ENCODE measurements around the gene FMC1. TPM values are rescaled to one million over a fixed set of nuclear protein-coding genes. Genes with fewer than 3 reads are reported as not detected.
"Not testable (repeated sequence)": the region's sequence is repeated elsewhere in the genome, so short reads cannot be mapped to it uniquely, and the experiment has no call there.

Gene FMC1
- polyA plus RNA-seq, 3 donors = 10.3 to 39.4 (median 39.0) TPM

GRCh38 chr7:139354729-139355128, 13.6 kb downstream of the FMC1 start:
- no peak overlapping the region for H3K4me2 ChIP-seq (replicated peaks; ENCODE audit: extremely low read depth, low read length, poor library complexity, severe bottlenecking)
- no peak overlapping the region for H3K4me3 Mint-ChIP-seq
- H3K4me1 ChIP-seq (ENCODE audit: control insufficient read depth in 1 of 2, insufficient read depth in 2 of 2, low read length in 2 of 2) = peaks cover 22 to 36% of the 10 kb centered on the region in 2 donors
- no peak overlapping the region for H2AFZ ChIP-seq (ENCODE audit: insufficient read depth, low read depth, low read length, poor library complexity, severe bottlenecking)
- H4K20me1 ChIP-seq (ENCODE audit: insufficient read depth, low read length) = no peaks in the 10 kb centered on the region
- H3K79me2 ChIP-seq (ENCODE audit: insufficient read depth, low read length) = peaks cover 36% of the 10 kb centered on the region
- no peak overlapping the region for H3K4me3 ChIP-seq (replicated peaks in 1 of 3; ENCODE audit: low read depth in 2 of 3, low read length in 3 of 3)
- H3K9me3 Mint-ChIP-seq = no peaks in the 10 kb centered on the region
- no peaks in the 10 kb centered on the region for H3K27me3 Mint-ChIP-seq (ENCODE audit: low read depth in 3 of 3)
- 90% methylated on average over 2 of the region's 2 CpGs for WGBS (ENCODE audit: insufficient coverage)
- intact Hi-C loops (cut with micrococcal nuclease) = no loop called here
- H3K27ac Mint-ChIP-seq = peak overlapping the region; percentile 72 to 92 (median 86)
- H3K36me3 Mint-ChIP-seq = peaks cover 14 to 20% of the 10 kb centered on the region in 2 donors
- TF ChIP-seq, protein P1, sequence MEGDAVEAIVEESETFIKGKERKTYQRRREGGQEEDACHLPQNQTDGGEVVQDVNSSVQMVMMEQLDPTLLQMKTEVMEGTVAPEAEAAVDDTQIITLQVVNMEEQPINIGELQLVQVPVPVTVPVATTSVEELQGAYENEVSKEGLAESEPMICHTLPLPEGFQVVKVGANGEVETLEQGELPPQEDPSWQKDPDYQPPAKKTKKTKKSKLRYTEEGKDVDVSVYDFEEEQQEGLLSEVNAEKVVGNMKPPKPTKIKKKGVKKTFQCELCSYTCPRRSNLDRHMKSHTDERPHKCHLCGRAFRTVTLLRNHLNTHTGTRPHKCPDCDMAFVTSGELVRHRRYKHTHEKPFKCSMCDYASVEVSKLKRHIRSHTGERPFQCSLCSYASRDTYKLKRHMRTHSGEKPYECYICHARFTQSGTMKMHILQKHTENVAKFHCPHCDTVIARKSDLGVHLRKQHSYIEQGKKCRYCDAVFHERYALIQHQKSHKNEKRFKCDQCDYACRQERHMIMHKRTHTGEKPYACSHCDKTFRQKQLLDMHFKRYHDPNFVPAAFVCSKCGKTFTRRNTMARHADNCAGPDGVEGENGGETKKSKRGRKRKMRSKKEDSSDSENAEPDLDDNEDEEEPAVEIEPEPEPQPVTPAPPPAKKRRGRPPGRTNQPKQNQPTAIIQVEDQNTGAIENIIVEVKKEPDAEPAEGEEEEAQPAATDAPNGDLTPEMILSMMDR (IDR thresholded peaks at IDR 0.05) = no peak
- no peaks in the 10 kb centered on the region for H3K27me3 ChIP-seq (ENCODE audit: control insufficient read depth in 2 of 2, insufficient read depth in 2 of 2, low read length in 2 of 2)
- no peak for DNase-seq
- H3K9me3 ChIP-seq (replicated peaks in 1 of 2; ENCODE audit: control insufficient read depth in 1 of 2, insufficient read depth in 1 of 2, low read length in 2 of 2) = no peaks in the 10 kb centered on the region
- peak overlapping the region; percentile 37 to 48 for H3K27ac ChIP-seq (ENCODE audit: low read depth in 1 of 2, low read length in 2 of 2)
- no peak overlapping the region for H3K9ac ChIP-seq (ENCODE audit: insufficient read depth, low read length, poor library complexity, severe bottlenecking)
- H3K4me1 Mint-ChIP-seq = peaks cover 23% of the 10 kb centered on the region
- peaks cover 0 to 10% of the 10 kb centered on the region in 2 donors for H3K36me3 ChIP-seq (replicated peaks in 1 of 2; ENCODE audit: control insufficient read depth in 1 of 2, insufficient read depth in 2 of 2, low read length in 2 of 2)

DNA sequence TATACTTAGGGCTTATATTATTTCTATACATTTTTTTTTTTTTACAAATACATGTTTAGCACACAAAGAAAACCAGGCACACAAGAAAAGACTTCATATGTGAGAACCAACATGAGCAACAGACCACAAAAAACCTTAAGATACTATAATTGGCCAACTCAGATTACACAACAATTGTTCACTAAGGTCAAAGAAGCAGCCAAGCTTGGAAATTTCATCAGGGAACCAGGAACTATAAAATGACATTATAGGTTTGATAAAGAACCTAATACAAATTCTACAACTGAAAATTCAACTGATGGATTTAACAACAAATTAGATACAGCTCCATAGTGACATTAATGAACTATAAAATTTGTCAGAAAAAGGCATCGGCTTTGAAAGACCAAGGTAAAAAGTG, 14.2 kb downstream of the FMC1 start:
- no peak overlapping the region for H3K4me3 Mint-ChIP-seq
- H3K36me3 ChIP-seq (replicated peaks in 1 of 2; ENCODE audit: control insufficient read depth in 1 of 2, insufficient read depth in 2 of 2, low read length in 2 of 2) = peaks cover 0 to 10% of the 10 kb centered on the region in 2 donors
- intact Hi-C loops (cut with micrococcal nuclease) = no loop called here

DNA sequence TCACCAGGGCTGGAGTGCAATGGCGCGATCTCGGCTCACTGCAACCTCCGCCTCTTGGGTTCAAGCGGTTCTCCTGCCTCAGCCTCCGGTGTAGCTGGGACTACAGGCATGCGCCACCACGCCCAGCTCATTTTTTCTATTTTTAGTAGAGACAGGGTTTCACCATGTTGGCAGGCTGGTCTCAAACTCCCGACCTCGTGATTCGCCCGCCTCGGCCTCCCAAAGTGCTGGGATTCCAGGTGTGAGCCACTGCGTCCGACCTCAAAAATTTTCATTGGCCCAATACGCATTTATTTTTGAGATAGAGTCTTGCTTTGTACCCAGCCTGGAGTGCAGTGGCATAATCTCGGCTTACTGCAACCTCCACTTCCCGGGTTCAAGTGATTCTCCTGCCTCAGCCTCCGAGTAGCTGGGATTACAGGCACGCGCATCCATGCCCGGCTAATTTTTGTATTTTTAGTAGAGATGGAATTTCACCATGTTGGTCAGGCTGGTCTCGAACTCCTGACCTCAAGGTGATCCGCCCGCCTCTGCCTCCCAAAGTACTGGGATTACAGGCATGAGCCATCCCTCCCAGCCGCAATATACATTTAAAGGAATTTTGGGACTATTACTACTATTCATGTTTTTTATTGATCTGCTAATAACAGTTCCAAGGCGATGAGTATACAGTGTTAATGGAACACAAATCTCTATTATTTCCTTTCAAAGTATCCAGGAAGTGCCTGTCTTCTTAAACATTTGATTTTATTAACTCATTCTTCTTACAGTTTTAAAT, 16.8 kb downstream of the FMC1 start:
- H3K27me3 ChIP-seq (ENCODE audit: control insufficient read depth in 2 of 2, insufficient read depth in 2 of 2, low read length in 2 of 2); DNase-seq; H3K9me3 Mint-ChIP-seq; H3K9me3 ChIP-seq (replicated peaks in 1 of 2; ENCODE audit: control insufficient read depth in 1 of 2, insufficient read depth in 1 of 2, low read length in 2 of 2); intact Hi-C loops (cut with micrococcal nuclease); H3K27me3 Mint-ChIP-seq (ENCODE audit: low read depth in 3 of 3); H3K36me3 ChIP-seq (replicated peaks in 1 of 2; ENCODE audit: control insufficient read depth in 1 of 2, insufficient read depth in 2 of 2, low read length in 2 of 2); H3K36me3 Mint-ChIP-seq: not testable (repeated sequence)
- Histone ChIP-seq H3K79me2 (ENCODE audit: insufficient read depth, low read length) (peaks cover 61% of the 10 kb centered on the region), H3K9ac (ENCODE audit: insufficient read depth, low read length, poor library complexity, severe bottlenecking) (peak overlapping the region; percentile 93), H3K4me1 (ENCODE audit: control insufficient read depth in 1 of 2, insufficient read depth in 2 of 2, low read length in 2 of 2) (peaks cover 29 to 56% of the 10 kb centered on the region in 2 donors), H4K20me1 (ENCODE audit: insufficient read depth, low read length) (peaks cover 19% of the 10 kb centered on the region), H3K27ac (ENCODE audit: low read depth in 1 of 2, low read length in 2 of 2) (peak overlapping the region; percentile 94 to 100), H3K4me2 (replicated peaks; ENCODE audit: extremely low read depth, low read length, poor library complexity, severe bottlenecking) (peak overlapping the region; percentile 97), H3K4me3 (replicated peaks in 1 of 3; ENCODE audit: low read depth in 2 of 3, low read length in 3 of 3) (peak overlapping the region in 2 of 3 experiments; percentile 92 to 93), H2AFZ (ENCODE audit: insufficient read depth, low read depth, low read length, poor library complexity, severe bottlenecking) (peak overlapping the region; percentile 77)
- 98% methylated on average over 14 of the region's 27 CpGs for WGBS (ENCODE audit: insufficient coverage)
- peak overlapping the region in 6 of 7 donors; percentile 95 to 99 (median 99) for H3K27ac Mint-ChIP-seq
- peak overlapping the region; percentile 97 to 98 for H3K4me3 Mint-ChIP-seq
- H3K4me1 Mint-ChIP-seq = peaks cover 40% of the 10 kb centered on the region

More for the DNA sequence above, 14.2 kb downstream of the FMC1 start:
- peaks cover 22 to 36% of the 10 kb centered on the region in 2 donors for H3K4me1 ChIP-seq (ENCODE audit: control insufficient read depth in 1 of 2, insufficient read depth in 2 of 2, low read length in 2 of 2)
- H3K79me2 ChIP-seq (ENCODE audit: insufficient read depth, low read length) = peaks cover 42% of the 10 kb centered on the region
- DNase-seq = peak; percentile 47 to 71 (median 64)
- Mint-ChIP-seq H3K27me3 (ENCODE audit: low read depth in 3 of 3) (no peaks in the 10 kb centered on the region), H3K27ac (peak overlapping the region in 6 of 7 donors; percentile 13 to 92 (median 72)), H3K36me3 (peaks cover 13 to 14% of the 10 kb centered on the region in 2 donors), H3K4me1 (peaks cover 23% of the 10 kb centered on the region), H3K9me3 (no peaks in the 10 kb centered on the region)
- no peak overlapping the region for H3K4me3 ChIP-seq (replicated peaks in 1 of 3; ENCODE audit: low read depth in 2 of 3, low read length in 3 of 3)
- H3K27me3 ChIP-seq (ENCODE audit: control insufficient read depth in 2 of 2, insufficient read depth in 2 of 2, low read length in 2 of 2) = no peaks in the 10 kb centered on the region
- H2AFZ ChIP-seq (ENCODE audit: insufficient read depth, low read depth, low read length, poor library complexity, severe bottlenecking) = no peak overlapping the region
- H4K20me1 ChIP-seq (ENCODE audit: insufficient read depth, low read length) = peaks cover under 1% of the 10 kb centered on the region
- WGBS (ENCODE audit: insufficient coverage) = no CpG with 5 or more reads among the region's 1 CpG
- no peak overlapping the region for H3K4me2 ChIP-seq (replicated peaks; ENCODE audit: extremely low read depth, low read length, poor library complexity, severe bottlenecking)
- peak overlapping the region in 1 of 2 donors; percentile 37 for H3K27ac ChIP-seq (ENCODE audit: low read depth in 1 of 2, low read length in 2 of 2)
- no peaks in the 10 kb centered on the region for H3K9me3 ChIP-seq (replicated peaks in 1 of 2; ENCODE audit: control insufficient read depth in 1 of 2, insufficient read depth in 1 of 2, low read length in 2 of 2)
- H3K9ac ChIP-seq (ENCODE audit: insufficient read depth, low read length, poor library complexity, severe bottlenecking) = no peak overlapping the region
- TF ChIP-seq, protein P1 (IDR thresholded peaks at IDR 0.05) = no peak

Data from CD14-positive monocyte (primary cell).